Activated naive CD4-positive, alpha-beta T cell treated with anti-CD3 and anti-CD28 coated beads, Interleukin-2, amount 10 ng/mL, durations not matched to agents 7 days and 5 days (primary cell): ENCODE measurements around the gene NAB1.

Experiments
- CTCF ChIA-PET: fragments of 350-600 bp; sonication (Branson Sonifier 250); formaldehyde crosslinking; loops from one replicate; lab custom pipeline; 2021; ENCODE audit warnings: antibody characterized with exemption; lab: Charles Lee
- DNase-seq: peaks from one replicate; pipeline ENCODE4 v3.0.0-alpha.2; 2020
- H3K27ac Mint-ChIP-seq: one replicate; pipeline ENCODE4 v1.8.0; 2021; ENCODE audit warnings: mild to moderate bottlenecking, moderate library complexity, mixed read lengths
- H3K27me3 Mint-ChIP-seq: one replicate; pipeline ENCODE4 v1.8.0; 2021; ENCODE audit warnings: mild to moderate bottlenecking, mixed read lengths
- H3K36me3 Mint-ChIP-seq: one replicate; pipeline ENCODE4 v1.8.0; 2021; ENCODE audit warnings: mixed read lengths
- H3K4me1 Mint-ChIP-seq: one replicate; pipeline ENCODE4 v1.8.0; 2021; ENCODE audit warnings: mixed read lengths
- H3K4me3 Mint-ChIP-seq: one replicate; pipeline ENCODE4 v1.8.0; 2021; ENCODE audit warnings: mild to moderate bottlenecking, moderate library complexity, mixed read lengths
- H3K9me3 Mint-ChIP-seq: one replicate; pipeline ENCODE4 v1.8.0; 2021; ENCODE audit warnings: mixed read lengths

NAB1 gene

GRCh38 chr2:190627448-190628412 lies 21.2 kb upstream of the NAB1 start:
- peak overlapping the region; percentile 5 for H3K27ac Mint-ChIP-seq
- H3K36me3 Mint-ChIP-seq: no peaks in the 10 kb centered on the region
- peaks cover 9% of the 10 kb centered on the region for H3K9me3 Mint-ChIP-seq
- CTCF ChIA-PET: interaction anchor here (0.7 kb wide), 1 partner anchor 152 kb away, joined by 3 read pairs; no protein-coding TSS in a partner anchor
- H3K4me1 Mint-ChIP-seq: peaks cover 13% of the 10 kb centered on the region
- H3K27me3 Mint-ChIP-seq: peaks cover 13% of the 10 kb centered on the region
- H3K4me3 Mint-ChIP-seq: peak overlapping the region; percentile 71
- DNase-seq: no peak

- Mint-ChIP-seq H3K4me3 (no peak overlapping the region), H3K27me3 (peaks cover 13% of the 10 kb centered on the region), H3K9me3 (peaks cover 4% of the 10 kb centered on the region), H3K27ac (no peak overlapping the region), H3K36me3 (no peaks in the 10 kb centered on the region), H3K4me1 (peaks cover 13% of the 10 kb centered on the region)
- no peak for DNase-seq
- CTCF ChIA-PET: interaction anchor here (0.7 to 1.2 kb wide), 3 partner anchors 50 to 296 kb away, joined by 3 read pairs; no protein-coding TSS in a partner anchor
Observed at GRCh38 chr2:190628591-190629319, 20.1 kb upstream of the NAB1 start.

DNA sequence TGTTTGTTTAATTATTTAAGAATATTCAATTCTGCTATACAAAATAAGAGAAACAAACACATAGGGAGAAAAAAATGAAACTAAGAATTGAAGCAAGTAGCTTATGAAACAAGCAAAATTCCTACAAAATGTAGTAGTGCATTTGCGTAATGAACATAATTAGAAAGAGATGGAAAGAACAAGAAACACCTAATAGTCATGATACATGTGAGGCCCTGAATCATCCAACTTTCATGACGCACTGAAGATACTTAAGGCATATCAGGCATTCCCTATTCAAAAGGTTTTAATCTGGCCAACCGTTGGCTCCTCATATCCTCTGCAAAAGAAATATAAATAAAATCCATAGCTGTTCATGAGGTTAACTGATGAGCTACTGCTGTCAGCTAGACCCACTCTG lies 14.5 kb upstream of the NAB1 start:
- no peaks in the 10 kb centered on the region for H3K9me3 Mint-ChIP-seq
- no peaks in the 10 kb centered on the region for H3K27me3 Mint-ChIP-seq
- H3K4me1 Mint-ChIP-seq: no peaks in the 10 kb centered on the region
- no peak for DNase-seq
- no peak overlapping the region for H3K4me3 Mint-ChIP-seq
- no peak overlapping the region for H3K27ac Mint-ChIP-seq
- no peaks in the 10 kb centered on the region for H3K36me3 Mint-ChIP-seq
- CTCF ChIA-PET: interaction anchor here (0.8 to 1.6 kb wide), 3 partner anchors 33 to 46 kb away, joined by 3 to 10 read pairs (median 3); no protein-coding TSS in a partner anchor

DNA sequence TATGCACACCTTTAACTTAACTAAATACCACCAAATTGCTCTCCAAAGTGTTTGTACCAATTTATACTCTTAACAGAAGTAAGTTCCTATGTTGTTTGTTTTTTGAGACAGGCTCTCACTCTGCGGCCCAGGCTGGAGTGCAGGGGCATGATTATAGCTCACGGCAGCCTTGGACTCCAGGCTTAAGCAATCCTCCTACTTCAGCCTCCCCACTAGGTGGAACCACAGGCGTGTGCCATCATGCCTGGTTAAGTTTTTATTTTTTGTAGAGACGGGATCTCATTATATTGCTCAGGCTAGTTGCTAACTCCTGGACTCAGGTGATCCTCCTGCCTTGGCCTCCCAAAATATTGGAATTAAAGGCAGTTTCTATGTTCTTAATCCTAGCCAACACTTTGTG lies 13.1 kb upstream of the NAB1 start:
- H3K27ac Mint-ChIP-seq: no peak overlapping the region
- no peak for DNase-seq
- H3K36me3 Mint-ChIP-seq: no peaks in the 10 kb centered on the region
- peaks cover under 1% of the 10 kb centered on the region for H3K27me3 Mint-ChIP-seq
- no peaks in the 10 kb centered on the region for H3K4me1 Mint-ChIP-seq
- no peak overlapping the region for H3K4me3 Mint-ChIP-seq
- CTCF ChIA-PET: interaction anchor here (0.7 to 1.6 kb wide), 5 partner anchors 11 to 131 kb away, joined by 3 to 10 read pairs (median 3); no protein-coding TSS in a partner anchor
- no peaks in the 10 kb centered on the region for H3K9me3 Mint-ChIP-seq

- CTCF ChIA-PET: no interaction called here
- no peak overlapping the region for H3K4me3 Mint-ChIP-seq
- H3K27me3 Mint-ChIP-seq: peaks cover 7% of the 10 kb centered on the region
- DNase-seq: no peak
- no peaks in the 10 kb centered on the region for H3K9me3 Mint-ChIP-seq
- no peaks in the 10 kb centered on the region for H3K36me3 Mint-ChIP-seq
- H3K27ac Mint-ChIP-seq: no peak overlapping the region
- H3K4me1 Mint-ChIP-seq: no peaks in the 10 kb centered on the region
Observed at GRCh38 chr2:190636361-190636760, 12.5 kb upstream of the NAB1 start.

GRCh38 chr2:190637281-190637734 lies 11.6 kb upstream of the NAB1 start:
- Mint-ChIP-seq H3K4me3 (no peak overlapping the region), H3K4me1 (no peaks in the 10 kb centered on the region), H3K27me3 (peaks cover 8% of the 10 kb centered on the region), H3K36me3 (no peaks in the 10 kb centered on the region), H3K9me3 (no peaks in the 10 kb centered on the region), H3K27ac (no peak overlapping the region)
- DNase-seq: no peak
- CTCF ChIA-PET: interaction anchor here (1.0 kb wide), 1 partner anchor 142 kb away, joined by 3 read pairs; no protein-coding TSS in a partner anchor

DNA sequence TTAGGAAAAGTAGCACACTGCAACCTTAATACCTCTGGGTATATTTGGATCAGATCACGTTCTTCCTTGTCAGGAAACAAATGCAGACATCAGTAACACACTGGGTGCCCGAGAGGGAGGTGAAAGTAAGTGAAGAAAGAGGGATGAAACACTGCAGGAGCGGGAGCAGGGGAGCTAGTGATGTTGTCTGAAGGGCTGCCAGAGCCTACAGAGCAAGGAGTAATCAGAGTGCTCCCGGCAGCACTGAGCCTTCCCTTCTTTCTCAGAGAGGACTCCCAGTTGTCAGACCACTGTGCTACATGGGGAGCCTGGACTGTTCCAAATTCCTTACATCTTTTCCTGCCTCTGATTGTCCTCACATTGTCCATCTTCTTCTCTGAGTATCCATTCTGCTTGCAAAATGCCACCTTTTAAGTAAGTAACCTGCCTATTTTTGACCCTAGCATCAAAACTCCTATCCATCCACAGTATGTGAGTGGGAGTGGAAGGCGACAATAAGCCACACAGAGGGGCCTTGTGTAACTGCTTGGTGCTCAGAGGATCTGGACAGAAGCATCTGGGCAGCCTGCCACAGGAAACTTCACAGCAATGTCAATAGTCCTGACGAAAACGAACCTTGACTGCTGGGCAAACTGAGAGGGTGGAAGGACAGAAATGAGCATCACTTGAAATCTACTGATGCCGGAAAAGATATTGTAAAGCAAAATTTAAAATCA lies 10.8 kb upstream of the NAB1 start:
- CTCF ChIA-PET: no interaction called here
- no peaks in the 10 kb centered on the region for H3K36me3 Mint-ChIP-seq
- H3K4me3 Mint-ChIP-seq: no peak overlapping the region
- no peaks in the 10 kb centered on the region for H3K4me1 Mint-ChIP-seq
- no peaks in the 10 kb centered on the region for H3K9me3 Mint-ChIP-seq
- H3K27ac Mint-ChIP-seq: no peak overlapping the region
- peaks cover 8% of the 10 kb centered on the region for H3K27me3 Mint-ChIP-seq
- DNase-seq: no peak

DNA sequence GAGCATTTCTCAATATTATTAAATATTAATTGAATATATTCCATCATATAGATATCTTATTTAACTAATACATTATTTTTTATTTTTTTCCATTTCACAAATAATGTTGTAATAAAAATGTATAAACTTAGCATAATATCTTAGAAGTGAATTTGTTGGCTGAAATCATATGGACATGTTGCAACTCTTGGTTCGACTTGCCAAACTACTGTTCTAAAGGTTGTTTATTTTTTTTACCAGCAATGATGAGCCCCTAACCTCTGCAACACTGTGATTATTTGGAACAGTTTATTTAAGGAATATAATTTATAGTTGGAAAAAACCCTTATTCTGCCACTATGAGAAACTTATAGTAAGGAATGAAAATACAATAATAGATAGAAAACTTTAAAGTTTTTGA lies 8.8 kb upstream of the NAB1 start:
- peaks cover 4% of the 10 kb centered on the region for H3K4me1 Mint-ChIP-seq
- H3K9me3 Mint-ChIP-seq: no peaks in the 10 kb centered on the region
- no peak for DNase-seq
- H3K27me3 Mint-ChIP-seq: peaks cover 8% of the 10 kb centered on the region
- CTCF ChIA-PET: no interaction called here
- H3K36me3 Mint-ChIP-seq: no peaks in the 10 kb centered on the region
- H3K27ac Mint-ChIP-seq: no peak overlapping the region
- H3K4me3 Mint-ChIP-seq: no peak overlapping the region

GRCh38 chr2:190641469-190641868 lies 7.4 kb upstream of the NAB1 start:
- no peak for DNase-seq
- Mint-ChIP-seq H3K36me3 (no peaks in the 10 kb centered on the region), H3K9me3 (no peaks in the 10 kb centered on the region), H3K4me3 (no peak overlapping the region), H3K27me3 (peaks cover 13% of the 10 kb centered on the region), H3K27ac (no peak overlapping the region), H3K4me1 (peaks cover 4% of the 10 kb centered on the region)
- CTCF ChIA-PET: no interaction called here

DNA sequence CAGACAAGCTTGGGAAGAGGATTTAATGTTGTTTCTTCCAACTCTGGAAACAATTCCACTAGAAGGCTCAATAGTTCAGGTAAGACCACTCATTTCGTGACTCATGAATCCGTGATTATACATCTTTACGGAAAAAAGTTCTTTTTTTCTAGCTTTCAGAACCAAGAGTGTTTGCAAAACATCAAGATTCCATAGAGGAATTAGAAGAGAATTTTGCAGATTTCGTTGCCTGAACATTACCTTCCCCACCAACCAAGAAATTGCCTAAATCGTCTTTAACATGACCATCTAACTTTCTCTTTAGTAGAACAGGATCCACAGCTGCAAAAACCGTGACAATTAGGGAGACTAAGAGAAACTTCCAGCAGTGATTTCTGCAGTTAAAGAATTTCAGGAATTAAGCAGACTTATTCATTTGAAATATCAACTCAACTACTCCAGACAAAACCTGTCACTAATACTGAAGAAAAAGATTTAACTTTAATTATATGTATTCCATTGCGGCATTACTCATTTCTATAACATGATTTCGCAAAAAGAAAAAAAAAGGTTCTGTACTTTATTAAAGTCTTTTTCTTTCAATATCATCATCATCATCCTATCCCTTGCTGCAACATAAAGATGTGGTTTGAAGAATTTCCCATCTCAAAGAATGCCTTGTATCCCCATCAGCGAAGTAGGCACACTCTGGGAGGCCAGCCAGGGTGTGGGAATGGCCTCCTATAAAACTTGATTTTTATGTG lies 1.9 kb upstream of the NAB1 start:
- Mint-ChIP-seq H3K27me3 (peaks cover 10% of the 10 kb centered on the region), H3K4me3 (no peak overlapping the region), H3K36me3 (peaks cover 7% of the 10 kb centered on the region), H3K9me3 (no peaks in the 10 kb centered on the region), H3K27ac (no peak overlapping the region), H3K4me1 (peaks cover 29% of the 10 kb centered on the region)
- no peak for DNase-seq
- CTCF ChIA-PET: interaction anchor here (1.1 kb wide), 1 partner anchor 12 kb away, joined by 5 read pairs; no protein-coding TSS in a partner anchor

DNA sequence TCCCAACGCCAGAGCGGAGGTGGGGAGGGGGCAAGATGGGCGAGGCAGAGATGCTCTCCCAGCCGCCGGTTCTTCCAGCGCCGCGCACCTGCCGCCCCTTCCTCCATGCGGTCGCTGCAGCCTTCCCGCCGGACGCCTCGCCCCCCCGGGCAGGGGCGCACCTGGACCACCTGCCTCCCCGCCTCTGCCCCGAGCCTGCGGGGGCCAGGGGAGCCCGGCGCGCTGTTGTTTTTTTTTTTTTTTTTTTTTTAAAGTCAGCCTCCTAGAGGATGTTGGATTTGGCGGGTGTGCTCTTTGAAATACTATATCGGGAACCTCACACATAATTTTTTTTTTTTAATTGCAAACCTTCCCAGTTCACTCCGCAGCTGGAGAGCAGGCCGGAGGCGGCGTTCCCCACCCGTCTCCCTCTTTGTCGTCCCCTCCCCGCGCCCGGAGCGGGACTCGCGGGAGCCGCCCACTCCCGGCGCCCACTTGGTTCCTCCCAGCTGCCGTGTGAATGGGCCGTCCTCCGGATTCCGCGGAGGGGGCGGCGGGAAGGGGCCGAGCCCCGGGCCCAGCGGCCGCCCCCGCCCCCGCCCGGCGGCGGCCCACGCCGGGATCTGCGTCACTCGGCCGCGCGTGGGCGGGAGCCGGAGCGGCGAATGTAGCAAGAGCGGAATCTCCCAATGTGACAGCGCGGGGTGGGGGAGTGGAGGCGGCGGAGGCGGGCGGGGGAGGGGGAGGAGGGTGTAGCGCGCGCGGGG lies 421 bp upstream of the NAB1 start:
- Mint-ChIP-seq H3K9me3 (no peaks in the 10 kb centered on the region), H3K27me3 (peaks cover 10% of the 10 kb centered on the region), H3K27ac (peak overlapping the region; percentile 49), H3K4me1 (peaks cover 30% of the 10 kb centered on the region), H3K4me3 (peak overlapping the region; percentile 72), H3K36me3 (peaks cover 7% of the 10 kb centered on the region)
- CTCF ChIA-PET: no interaction called here
- peak; percentile 87 for DNase-seq

DNA sequence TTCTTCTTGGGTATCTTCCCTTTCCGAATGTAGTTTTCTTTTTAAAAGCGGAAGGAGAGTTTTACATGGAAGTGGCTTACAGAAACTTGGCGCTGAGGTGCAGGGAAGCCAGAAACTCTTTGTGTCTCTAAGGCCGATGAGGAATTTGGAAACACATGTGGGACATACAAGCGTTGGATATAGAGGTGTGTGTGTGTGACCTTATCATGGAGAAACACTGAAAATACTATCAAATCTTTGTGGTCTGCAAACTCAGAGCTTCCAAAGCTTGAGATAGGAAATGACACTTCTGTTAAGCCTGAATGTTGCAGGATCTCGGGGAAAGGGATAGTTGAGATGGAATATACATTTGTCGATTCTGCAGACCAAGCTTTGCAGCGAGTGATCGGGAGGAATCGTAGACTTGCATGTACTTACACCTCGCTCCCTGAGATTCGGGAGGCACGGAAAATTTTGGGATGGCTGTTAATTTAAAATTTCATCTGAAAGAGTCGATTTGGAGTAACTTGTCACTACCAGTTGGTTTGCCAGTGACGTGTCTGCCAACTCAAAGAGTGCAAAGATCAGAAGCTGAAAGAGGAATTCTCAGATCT lies 1.0 kb downstream of the NAB1 start:
- peaks cover 7% of the 10 kb centered on the region for H3K36me3 Mint-ChIP-seq
- peak overlapping the region; percentile 87 for H3K27ac Mint-ChIP-seq
- no peak for DNase-seq
- H3K27me3 Mint-ChIP-seq: peaks cover 10% of the 10 kb centered on the region
- CTCF ChIA-PET: interaction anchor here (0.7 to 3.5 kb wide), 5 partner anchors 16 to 606 kb away, joined by 3 to 12 read pairs (median 3); no protein-coding TSS in a partner anchor
- H3K4me1 Mint-ChIP-seq: peaks cover 26% of the 10 kb centered on the region
- H3K4me3 Mint-ChIP-seq: peak overlapping the region; percentile 97
- H3K9me3 Mint-ChIP-seq: no peaks in the 10 kb centered on the region
